IPS-15b (cell line): ENCODE results near the gene TENT4A.
A peak's percentile ranks its signal among the peaks of the same experiment; 100 is the strongest.

Experiments used
- H3K27me3 ChIP-seq: one replicate; pipeline ENCODE4 v1.6.1; 2013; ENCODE audit warnings: low read length; ENCODE audit not compliant: control insufficient read depth, insufficient read depth
- H3K36me3 ChIP-seq: one replicate; pipeline ENCODE4 v1.6.1; 2013; ENCODE audit warnings: low read length; ENCODE audit not compliant: control insufficient read depth, insufficient read depth
- H3K4me1 ChIP-seq: one replicate; pipeline ENCODE4 v1.6.1; 2013; ENCODE audit warnings: mild to moderate bottlenecking, low read length; ENCODE audit not compliant: control insufficient read depth, insufficient read depth
- H3K4me3 ChIP-seq: one replicate; pipeline ENCODE4 v1.5.1; 2013; ENCODE audit warnings: low read depth, low read length
- H3K9ac ChIP-seq: one replicate; pipeline ENCODE4 v1.6.1; 2013; ENCODE audit warnings: low read depth, mild to moderate bottlenecking, low read length
- H3K9me3 ChIP-seq: one replicate; pipeline ENCODE4 v1.6.1; 2013; ENCODE audit warnings: mild to moderate bottlenecking, low read length; ENCODE audit not compliant: control insufficient read depth, insufficient read depth

TENT4A gene

DNA sequence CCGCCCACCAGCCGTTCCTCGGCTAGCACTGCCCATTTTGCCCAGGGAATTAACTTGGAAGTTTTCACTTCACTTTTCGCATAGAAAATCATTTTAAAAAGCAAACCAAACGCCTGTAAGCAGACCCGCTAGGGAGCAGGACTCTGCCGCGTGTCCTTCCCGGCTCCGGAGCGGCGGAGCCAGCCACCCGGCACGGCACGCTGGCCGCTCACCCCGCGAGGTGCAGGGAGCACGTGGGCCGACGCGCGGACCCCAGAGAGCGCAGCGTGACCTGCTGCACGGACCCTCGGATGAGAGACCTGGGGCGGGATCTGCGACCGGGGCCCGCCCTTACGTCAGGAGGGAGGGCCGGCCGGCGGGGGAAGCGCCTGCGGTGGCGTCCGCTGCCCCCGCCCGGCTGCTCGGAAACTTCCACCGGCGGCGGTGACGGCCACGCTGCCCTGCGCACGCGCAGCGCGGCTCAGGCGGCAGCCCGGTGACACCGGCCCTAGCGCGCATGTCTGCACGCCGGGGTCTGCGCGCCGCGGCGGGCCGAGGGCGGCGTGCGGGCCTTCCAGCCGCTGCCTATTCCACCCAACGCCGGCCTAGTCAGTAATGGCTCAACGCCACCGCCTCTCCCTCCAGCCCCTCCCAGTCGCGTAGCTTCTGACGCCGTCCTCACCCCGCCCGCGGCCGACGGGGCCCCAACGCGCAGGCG is 507 bp upstream of the TENT4A start:
- Histone ChIP-seq H3K27me3 (peaks cover 19% of the 10 kb centered on the region), H3K4me3 (peak overlapping the region; percentile 64), H3K9ac (peak overlapping the region; percentile 76)

DNA sequence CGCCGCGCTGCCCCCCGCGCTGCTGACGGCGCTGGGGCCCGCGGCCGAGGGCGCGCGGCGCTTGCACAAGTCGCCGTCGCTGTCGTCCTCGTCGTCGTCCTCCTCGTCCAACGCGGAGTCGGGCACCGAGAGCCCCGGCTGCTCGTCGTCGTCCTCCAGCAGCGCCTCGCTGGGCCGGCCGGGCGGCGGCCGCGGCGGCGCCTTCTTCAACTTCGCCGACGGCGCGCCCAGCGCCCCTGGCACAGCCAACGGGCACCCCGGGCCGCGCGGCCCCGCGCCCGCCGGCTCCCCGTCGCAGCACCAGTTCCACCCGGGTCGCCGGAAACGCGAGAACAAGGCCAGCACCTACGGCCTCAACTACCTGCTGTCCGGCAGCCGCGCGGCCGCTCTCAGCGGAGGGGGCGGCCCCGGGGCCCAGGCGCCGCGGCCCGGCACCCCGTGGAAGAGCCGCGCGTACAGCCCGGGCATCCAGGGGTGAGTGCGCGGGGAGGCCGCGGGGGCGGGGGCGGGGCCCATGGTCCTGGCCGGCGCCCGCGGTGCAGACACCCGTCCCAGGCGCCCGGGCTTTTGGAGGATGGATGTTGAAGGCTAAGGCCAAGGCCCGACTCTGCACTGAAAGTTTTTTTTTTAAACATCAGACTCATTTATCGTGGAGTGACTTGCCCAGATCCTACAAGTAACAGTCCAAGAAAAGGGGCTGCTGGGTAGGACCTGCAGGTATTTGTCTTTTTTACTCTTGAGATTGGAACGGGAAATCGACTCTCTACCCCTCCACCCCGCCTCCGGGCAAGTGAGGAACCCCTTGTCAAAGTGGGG is 1.2 kb downstream of the TENT4A start:
- H3K9ac ChIP-seq, result no peak overlapping the region
- no peaks in the 10 kb centered on the region for H3K9me3 ChIP-seq
- peaks cover 19% of the 10 kb centered on the region for H3K27me3 ChIP-seq
- peak overlapping the region; percentile 58 for H3K4me3 ChIP-seq
- H3K4me1 ChIP-seq, result peaks cover 11% of the 10 kb centered on the region
- H3K36me3 ChIP-seq, result peaks cover 5% of the 10 kb centered on the region

More for the DNA sequence above, 507 bp upstream of the TENT4A start:
- Histone ChIP-seq H3K36me3 (peaks cover 5% of the 10 kb centered on the region), H3K4me1 (peaks cover 11% of the 10 kb centered on the region), H3K9me3 (no peaks in the 10 kb centered on the region)

DNA sequence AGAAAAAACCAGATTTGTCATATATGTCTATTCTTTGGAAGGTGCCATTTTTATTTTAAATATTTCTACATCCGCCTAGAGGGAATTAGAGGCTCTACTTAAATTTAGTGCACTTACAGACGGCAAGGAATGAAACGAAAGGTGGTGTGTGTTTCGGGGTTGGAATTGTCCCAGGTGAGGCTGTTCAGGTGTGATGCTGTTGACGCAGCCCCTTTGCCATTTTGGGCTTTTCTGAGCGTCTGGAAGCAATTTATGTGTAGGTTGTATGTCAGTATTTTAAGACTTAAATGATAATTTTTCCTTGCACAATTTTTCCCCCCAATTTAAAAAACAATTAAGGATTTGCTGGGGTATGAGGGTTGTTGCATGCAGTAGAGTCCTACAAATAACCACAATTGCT is 2.0 kb downstream of the TENT4A start:
- Histone ChIP-seq H3K4me3 (peak overlapping the region; percentile 58), H3K9ac (no peak overlapping the region), H3K27me3 (peaks cover 16% of the 10 kb centered on the region), H3K9me3 (no peaks in the 10 kb centered on the region), H3K36me3 (peaks cover 5% of the 10 kb centered on the region), H3K4me1 (peaks cover 11% of the 10 kb centered on the region)

DNA sequence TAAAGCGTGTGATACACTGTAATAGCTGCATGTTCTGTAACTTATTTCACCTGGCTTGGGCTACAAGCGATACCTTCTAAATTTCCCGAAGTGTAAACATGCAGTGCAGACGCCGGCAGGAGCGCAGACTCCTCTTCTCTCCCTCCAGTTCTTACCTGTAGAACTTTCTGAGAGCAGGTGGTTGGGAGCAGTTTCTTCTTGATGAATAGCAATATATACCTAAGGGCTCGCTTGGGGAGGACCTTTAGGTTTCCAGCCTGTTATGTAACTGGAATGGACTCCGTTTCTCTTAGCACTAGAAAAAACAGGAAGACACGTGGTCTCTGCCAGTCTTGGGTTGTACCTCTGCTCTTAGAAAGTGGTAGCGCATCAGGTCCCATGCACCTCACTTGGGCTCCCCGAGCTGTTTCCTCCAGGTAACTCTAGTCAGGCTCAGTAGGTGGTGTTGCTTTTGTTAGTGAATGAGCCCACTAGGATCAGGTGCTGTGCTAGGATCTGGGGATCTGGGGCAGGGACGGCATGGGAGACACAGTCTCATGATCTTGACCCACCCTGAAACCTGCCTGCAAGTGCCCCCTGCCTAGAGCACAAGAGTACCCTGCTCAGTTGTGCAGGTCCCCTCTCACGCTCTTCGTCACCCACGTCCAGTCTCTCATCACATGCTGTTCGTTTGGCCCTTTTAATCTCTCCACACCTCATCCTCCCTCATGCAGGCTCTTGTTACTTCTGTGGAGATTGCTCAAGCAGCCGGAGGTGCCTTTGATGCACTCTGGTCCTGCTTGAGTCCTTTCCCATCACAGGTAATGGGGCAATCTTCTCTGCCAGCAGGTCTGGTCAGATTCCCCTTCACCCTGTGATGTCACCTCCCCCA is 2.8 kb downstream of the TENT4A start:
- Histone ChIP-seq H3K4me3 (peak overlapping the region; percentile 58), H3K36me3 (peaks cover 5% of the 10 kb centered on the region), H3K9me3 (no peaks in the 10 kb centered on the region), H3K9ac (peak overlapping the region; percentile 79), H3K27me3 (peaks cover 9% of the 10 kb centered on the region), H3K4me1 (peaks cover 11% of the 10 kb centered on the region)

DNA sequence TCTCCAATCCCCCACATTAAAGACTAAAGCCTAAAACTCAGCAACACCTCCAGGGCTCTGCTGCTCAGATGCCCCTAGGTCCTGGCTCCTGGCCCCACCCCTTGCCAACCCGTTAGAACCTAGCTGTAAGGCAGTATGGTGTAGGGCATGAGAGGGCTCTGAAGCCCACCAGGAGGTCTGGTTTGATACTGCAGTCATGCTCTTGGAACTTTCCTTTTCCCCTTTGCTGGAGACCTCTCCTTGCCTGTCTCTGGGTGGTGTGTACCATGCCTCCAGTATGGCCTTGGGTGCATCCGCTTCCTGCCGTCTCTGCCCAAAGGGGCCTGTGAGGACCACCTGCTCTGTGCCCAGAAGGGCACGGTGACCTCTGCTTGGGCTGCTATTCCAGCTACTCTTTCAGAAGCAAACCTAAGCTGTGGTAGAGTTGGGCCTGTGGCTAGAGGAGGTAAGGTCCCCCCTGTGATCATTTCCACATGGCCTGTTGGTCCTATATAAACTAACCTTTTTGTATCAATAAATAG is 3.5 kb downstream of the TENT4A start:
- Histone ChIP-seq H3K36me3 (peaks cover 5% of the 10 kb centered on the region), H3K9me3 (no peaks in the 10 kb centered on the region), H3K4me3 (peak overlapping the region; percentile 33), H3K4me1 (peaks cover 11% of the 10 kb centered on the region), H3K9ac (no peak overlapping the region), H3K27me3 (peaks cover 2% of the 10 kb centered on the region)

DNA sequence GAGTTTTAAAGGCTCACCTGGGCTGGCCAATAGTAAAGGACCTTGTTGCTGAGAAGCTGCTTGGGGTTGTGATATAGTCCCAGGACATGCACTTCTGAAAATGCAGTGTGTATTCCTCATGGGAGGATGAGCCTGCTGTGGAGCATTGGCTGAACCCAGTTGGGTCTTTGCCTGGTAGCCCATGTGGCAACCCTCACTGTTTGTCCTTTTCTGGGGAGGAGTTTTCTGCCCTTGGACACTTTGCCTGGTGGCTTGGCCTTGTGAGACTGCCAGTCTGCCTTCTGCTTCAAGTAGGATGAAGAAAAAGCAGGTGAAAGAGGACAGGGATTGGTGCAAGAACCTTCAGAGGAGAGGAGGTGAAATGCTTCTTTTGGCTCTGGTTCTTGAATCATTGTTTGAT is 4.0 kb downstream of the TENT4A start:
- Histone ChIP-seq H3K4me1 (peaks cover 15% of the 10 kb centered on the region), H3K36me3 (peaks cover 5% of the 10 kb centered on the region), H3K27me3 (no peaks in the 10 kb centered on the region), H3K4me3 (no peak overlapping the region), H3K9ac (no peak overlapping the region), H3K9me3 (no peaks in the 10 kb centered on the region)

DNA sequence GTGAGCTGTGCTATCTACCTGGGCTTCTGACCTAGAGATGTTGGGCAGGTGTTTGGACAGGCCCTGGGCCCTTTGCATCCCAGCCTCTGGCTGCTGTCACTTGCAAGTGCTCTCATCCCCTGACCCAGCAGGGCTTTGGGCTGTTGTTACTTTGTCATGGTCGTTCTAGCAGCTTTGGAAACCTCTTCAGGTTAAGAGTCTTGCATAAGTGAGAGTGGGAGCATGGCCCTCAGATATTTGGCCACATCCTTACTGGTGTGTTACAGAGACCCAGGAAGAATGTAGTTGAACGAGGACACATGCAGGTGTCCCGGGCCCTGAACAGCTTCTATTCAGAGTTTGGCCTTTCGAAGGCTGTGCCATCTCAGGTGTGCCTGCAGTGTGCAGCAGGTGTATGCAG is 4.5 kb downstream of the TENT4A start:
- H3K9me3 ChIP-seq, result no peaks in the 10 kb centered on the region
- peaks cover 20% of the 10 kb centered on the region for H3K4me1 ChIP-seq
- peaks cover 5% of the 10 kb centered on the region for H3K36me3 ChIP-seq
- H3K4me3 ChIP-seq, result no peak overlapping the region
- H3K9ac ChIP-seq, result no peak overlapping the region
- H3K27me3 ChIP-seq, result no peaks in the 10 kb centered on the region

DNA sequence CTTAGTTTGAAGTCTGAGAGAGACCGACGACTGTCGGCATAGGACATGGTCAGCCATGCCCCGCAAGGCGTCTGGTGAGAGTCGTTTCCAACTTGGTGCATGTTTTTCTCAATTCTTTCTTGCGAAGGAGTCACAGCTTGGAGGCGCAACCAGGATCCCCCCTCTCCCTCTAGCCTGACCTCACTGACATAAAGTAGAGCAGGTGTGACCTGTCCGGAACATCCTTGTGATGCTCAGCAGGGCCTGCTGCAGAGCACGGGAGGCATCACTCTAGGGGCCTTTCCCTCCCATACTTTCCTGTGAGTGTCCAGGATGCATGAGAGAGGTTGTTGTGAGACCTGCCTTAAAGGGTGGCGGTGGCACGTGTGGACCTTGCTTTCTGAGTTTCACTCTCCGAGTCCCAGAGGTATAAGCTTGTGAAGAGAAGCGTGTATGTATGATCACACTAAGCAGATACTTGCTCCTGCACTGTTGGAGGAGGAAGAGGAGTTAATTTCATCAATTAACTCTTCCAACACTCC is 5.0 kb downstream of the TENT4A start:
- Histone ChIP-seq H3K27me3 (no peaks in the 10 kb centered on the region), H3K9me3 (no peaks in the 10 kb centered on the region), H3K4me1 (peaks cover 20% of the 10 kb centered on the region), H3K36me3 (peaks cover 5% of the 10 kb centered on the region), H3K9ac (no peak overlapping the region), H3K4me3 (no peak overlapping the region)

DNA sequence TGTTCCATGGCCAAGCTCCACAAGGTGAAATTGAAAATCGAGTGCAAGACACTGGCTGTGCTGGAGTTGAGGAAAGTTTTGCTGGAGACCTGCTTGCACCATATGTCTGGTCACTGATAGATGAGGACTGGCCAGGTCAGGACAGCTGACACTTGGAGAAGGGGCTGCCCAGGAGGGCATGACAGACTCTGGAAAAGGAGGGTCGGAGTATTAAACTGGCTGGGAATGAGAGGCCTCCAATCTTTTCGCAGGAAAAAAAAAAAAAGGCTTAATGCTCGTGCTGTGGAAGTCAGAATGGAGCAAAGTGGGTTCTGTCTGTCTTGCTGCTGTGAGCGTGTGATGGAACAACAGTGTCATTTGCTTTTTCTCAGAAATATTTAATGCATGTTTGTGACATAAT is 5.5 kb downstream of the TENT4A start:
- H3K4me1 ChIP-seq, result peaks cover 20% of the 10 kb centered on the region
- H3K9me3 ChIP-seq, result no peaks in the 10 kb centered on the region
- H3K36me3 ChIP-seq, result peaks cover 5% of the 10 kb centered on the region
- no peaks in the 10 kb centered on the region for H3K27me3 ChIP-seq
- no peak overlapping the region for H3K4me3 ChIP-seq
- no peak overlapping the region for H3K9ac ChIP-seq

DNA sequence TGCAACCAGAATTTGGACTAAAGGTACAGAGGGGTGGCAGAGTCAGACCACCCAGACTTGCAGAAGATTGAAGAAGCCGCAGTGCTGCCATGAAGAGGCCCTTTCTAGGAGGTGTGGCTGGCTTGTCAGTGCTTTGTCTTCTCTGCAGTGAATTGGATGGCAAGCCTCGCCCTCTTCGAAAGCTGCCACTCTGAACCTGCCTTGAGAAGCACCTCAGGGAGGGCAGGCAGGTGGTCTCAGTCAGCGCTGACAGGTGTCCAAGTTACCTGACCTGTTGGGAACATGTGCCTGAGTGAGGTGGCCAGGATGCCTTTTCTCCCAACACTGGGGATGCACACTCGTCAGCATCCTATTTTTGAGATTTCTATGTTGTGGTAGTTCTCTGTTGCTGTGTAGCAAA is 6.2 kb downstream of the TENT4A start:
- Histone ChIP-seq H3K9ac (no peak overlapping the region), H3K4me1 (peaks cover 20% of the 10 kb centered on the region), H3K9me3 (no peaks in the 10 kb centered on the region), H3K4me3 (no peak overlapping the region), H3K27me3 (no peaks in the 10 kb centered on the region), H3K36me3 (peaks cover 5% of the 10 kb centered on the region)

DNA sequence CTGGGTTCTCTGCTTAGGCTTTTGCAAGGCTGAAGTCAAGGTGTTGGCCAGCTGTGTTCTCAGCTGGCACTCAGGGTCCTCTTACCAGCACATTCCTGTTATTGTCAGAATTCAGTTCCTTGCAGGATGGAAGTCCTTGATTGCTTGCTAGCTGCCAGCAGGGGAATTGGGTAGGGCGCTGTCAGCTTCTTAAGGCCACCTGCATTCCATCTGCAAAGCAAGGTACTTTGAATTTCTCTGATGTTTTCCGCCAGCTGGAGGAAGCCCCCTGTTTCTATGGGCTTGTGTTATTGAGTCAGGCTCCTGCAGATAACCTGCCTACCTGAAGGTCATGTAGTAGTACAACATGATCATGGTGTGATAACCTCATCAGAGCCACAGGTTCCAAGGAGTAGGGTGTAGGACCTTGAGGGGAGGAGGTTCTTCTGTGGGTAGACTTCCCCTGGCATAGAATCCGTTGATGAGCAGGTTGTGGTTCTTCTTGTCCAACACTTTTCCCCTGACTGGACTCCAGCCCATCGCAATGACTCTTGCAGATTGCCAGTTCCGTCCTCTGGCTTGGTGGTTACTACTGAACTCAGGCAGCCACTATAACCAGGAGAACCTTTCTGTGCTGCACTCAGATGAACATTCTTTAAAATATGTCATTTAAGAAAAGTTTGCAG is 6.8 kb downstream of the TENT4A start:
- Histone ChIP-seq H3K9ac (no peak overlapping the region), H3K4me3 (no peak overlapping the region), H3K27me3 (no peaks in the 10 kb centered on the region), H3K4me1 (peaks cover 20% of the 10 kb centered on the region), H3K9me3 (no peaks in the 10 kb centered on the region), H3K36me3 (peaks cover 5% of the 10 kb centered on the region)
